ENCODE data around the gene USP54.

USP54 gene

GRCh38 chr10:73459683-73460314, 131.3 kb downstream of the USP54 start:
- no peak for DNase-seq

GRCh38 chr10:73456187-73456890, 134.8 kb downstream of the USP54 start:
- no peak for DNase-seq

- no peak for DNase-seq
Measured at GRCh38 chr10:73449113-73449512, 142.0 kb downstream of the USP54 start.

- no peak for DNase-seq
Measured at GRCh38 chr10:73448384-73448783, 142.8 kb downstream of the USP54 start.

Measured in suppressor macrophage treated with lipopolysaccharide for 4 hours (primary cell).